Suprapubic skin (tissue), 4 donors: ENCODE results near the gene TJP3. TPM values are rescaled to one million over a fixed set of nuclear protein-coding genes. Genes with fewer than 3 reads are reported as not detected.

Source experiments
- DNase-seq, 2 donors: peaks; one replicate each; pipeline ENCODE4 v3.0.0-alpha.2; 2019; ENCODE audit warnings: low spot score in 2 of 2
- H3K27ac ChIP-seq: fragments of 200-600 bp; sonication (generic); one replicate; pipeline ENCODE4 v1.5.1; 2019
- H3K27me3 ChIP-seq: fragments of 200-600 bp; sonication (generic); one replicate; pipeline ENCODE4 v1.5.1; 2019
- H3K36me3 ChIP-seq: fragments of 200-600 bp; sonication (generic); one replicate; pipeline ENCODE4 v1.5.1; 2019
- H3K4me1 ChIP-seq: fragments of 200-600 bp; sonication (generic); one replicate; pipeline ENCODE4 v1.5.1; 2019
- H3K4me3 ChIP-seq: fragments of 200-600 bp; sonication (generic); one replicate; pipeline ENCODE4 v1.5.1; 2019; ENCODE audit warnings: mild to moderate bottlenecking
- H3K9me3 ChIP-seq: fragments of 200-600 bp; sonication (generic); one replicate; pipeline ENCODE4 v1.5.1; 2019
- CTCF ChIP-seq, 2 donors: fragments of 200-600 bp in 1 of 2; fragments of 450-650 bp in 1 of 2; sonication (generic) in 1 of 2; IDR thresholded peaks; one replicate each; pipeline ENCODE4 v1.5.1; 2016 to 2019; ENCODE audit warnings: antibody characterized with exemption in 2 of 2, mild to moderate bottlenecking in 1 of 2, moderate library complexity in 1 of 2
- EP300 ChIP-seq: sonication (generic); formaldehyde crosslinking; IDR thresholded peaks from one replicate; pipeline ENCODE4 v1.6.1; 2017; ENCODE audit warnings: antibody characterized with exemption
- POLR2A ChIP-seq, 2 donors: fragments of 450-650 bp; IDR thresholded peaks; one replicate each; pipeline ENCODE4 v1.6.1; 2017; ENCODE audit warnings: antibody characterized with exemption in 2 of 2, mild to moderate bottlenecking in 2 of 2, moderate library complexity in 2 of 2
- POLR2AphosphoS5 ChIP-seq, 3 donors: sonication (generic); formaldehyde crosslinking; IDR thresholded peaks; one replicate each; pipeline ENCODE4 v1.6.1; 2017; ENCODE audit warnings: antibody characterized with exemption in 3 of 3
- whole genome bisulfite sequencing: methylation state at CpG from one replicate; pipeline ENCODE4 v1.1.5; 2018; 5-methylcytosine and 5-hydroxymethylcytosine counted together
- total RNA-seq, 4 donors: library from RNA; depleted of rRNA; stranded (reverse); fragments of >200 nt; gene quantifications; one replicate each; pipeline ENCODE4 v1.1.0, GENCODE V29; 2016

TJP3 gene
- total RNA-seq, 4 donors from 2014 or later = 11.4 to 28.1 (median 20.1) TPM

- no peaks in the 10 kb centered on the region for H3K9me3 ChIP-seq
- no peak for DNase-seq
- H3K4me3 ChIP-seq = no peak overlapping the region
- H3K27ac ChIP-seq = no peak overlapping the region
- 91% methylated on average over 12 of the region's 23 CpGs for WGBS
- peaks cover 16% of the 10 kb centered on the region for H3K4me1 ChIP-seq
- H3K27me3 ChIP-seq = no peaks in the 10 kb centered on the region
- H3K36me3 ChIP-seq = peaks cover 17% of the 10 kb centered on the region
- TF ChIP-seq EP300 (no peak), CTCF (IDR thresholded peaks at IDR 0.05) (no peak), POLR2A (IDR thresholded peaks at IDR 0.05) (no peak), POLR2AphosphoS5 (IDR thresholded peaks at IDR 0.05) (no peak)
Measured at GRCh38 chr19:3684054-3684816, 23.9 kb upstream of the TJP3 start.

GRCh38 chr19:3684817-3685410 is 23.3 kb upstream of the TJP3 start:
- no peak for TF ChIP-seq POLR2A (IDR thresholded peaks at IDR 0.05)
- no peak for TF ChIP-seq POLR2AphosphoS5 (IDR thresholded peaks at IDR 0.05)
- no peak for TF ChIP-seq CTCF (IDR thresholded peaks at IDR 0.05)
- TF ChIP-seq EP300 = no peak
- H3K27me3 ChIP-seq = no peaks in the 10 kb centered on the region
- DNase-seq = no peak
- H3K36me3 ChIP-seq = peaks cover 12% of the 10 kb centered on the region
- WGBS = 85% methylated on average over 8 of the region's 8 CpGs
- no peaks in the 10 kb centered on the region for H3K9me3 ChIP-seq
- H3K27ac ChIP-seq = no peak overlapping the region
- no peak overlapping the region for H3K4me3 ChIP-seq
- peaks cover 16% of the 10 kb centered on the region for H3K4me1 ChIP-seq

GRCh38 chr19:3687393-3687773 is 20.8 kb upstream of the TJP3 start:
- Histone ChIP-seq H3K9me3 (no peaks in the 10 kb centered on the region), H3K4me3 (peak overlapping the region; percentile 18), H3K27me3 (no peaks in the 10 kb centered on the region), H3K4me1 (peaks cover 16% of the 10 kb centered on the region), H3K27ac (no peak overlapping the region), H3K36me3 (peaks cover 10% of the 10 kb centered on the region)
- WGBS = 77% methylated on average over 11 of the region's 12 CpGs
- DNase-seq = no peak
- no peak for TF ChIP-seq POLR2A (IDR thresholded peaks at IDR 0.05)
- no peak for TF ChIP-seq CTCF (IDR thresholded peaks at IDR 0.05)
- no peak for TF ChIP-seq EP300
- no peak for TF ChIP-seq POLR2AphosphoS5 (IDR thresholded peaks at IDR 0.05)

GRCh38 chr19:3687774-3688706 is 20.1 kb upstream of the TJP3 start:
- Histone ChIP-seq H3K36me3 (peaks cover 10% of the 10 kb centered on the region), H3K27ac (no peak overlapping the region), H3K4me1 (peaks cover 16% of the 10 kb centered on the region), H3K9me3 (no peaks in the 10 kb centered on the region), H3K27me3 (no peaks in the 10 kb centered on the region), H3K4me3 (peak overlapping the region; percentile 18)
- 45% methylated on average over 28 of the region's 55 CpGs for WGBS
- TF ChIP-seq POLR2A (IDR thresholded peaks at IDR 0.05) (no peak), EP300 (no peak)
- no peak for DNase-seq

- no peak for DNase-seq
- no peak overlapping the region for H3K4me3 ChIP-seq
- H3K27ac ChIP-seq = no peak overlapping the region
- H3K27me3 ChIP-seq = no peaks in the 10 kb centered on the region
- peaks cover 16% of the 10 kb centered on the region for H3K4me1 ChIP-seq
- H3K9me3 ChIP-seq = no peaks in the 10 kb centered on the region
- WGBS = 92% methylated on average over 31 of the region's 31 CpGs
- no peaks in the 10 kb centered on the region for H3K36me3 ChIP-seq
- TF ChIP-seq CTCF (IDR thresholded peaks at IDR 0.05) (no peak), POLR2A (IDR thresholded peaks at IDR 0.05) (no peak), POLR2AphosphoS5 (IDR thresholded peaks at IDR 0.05) (no peak), EP300 (no peak)
Measured at GRCh38 chr19:3690551-3691371, 17.4 kb upstream of the TJP3 start.
